GM12878 (cell line): ENCODE results near the gene YDJC. TPM values are rescaled to one million over a fixed set of nuclear protein-coding genes. Genes with fewer than 3 reads are reported as not detected.

Experiments used
- LARP7 ChIP-seq: fragments of 450-650 bp; IDR thresholded peaks from 2 replicates; pipeline ENCODE4 v1.6.1; 2017; ENCODE audit warnings: mild to moderate bottlenecking
- MYB ChIP-seq: fragments of 150-350 bp; IDR thresholded peaks from 2 replicates; pipeline ENCODE4 v1.6.1; 2014; ENCODE audit warnings: mild to moderate bottlenecking, low read depth, low read length, borderline replicate concordance
- SPI1 ChIP-seq: IDR thresholded peaks from 2 replicates; pipeline ENCODE4 v1.6.1; 2011; ENCODE audit warnings: low read depth, mild to moderate bottlenecking, low read length, moderate library complexity, borderline replicate concordance; ENCODE audit not compliant: insufficient read depth
- SREBF1 ChIP-seq: IDR thresholded peaks from 2 replicates; pipeline ENCODE4 v1.6.1; 2012; ENCODE audit warnings: mild to moderate bottlenecking, low read length
- TAF1 ChIP-seq: IDR thresholded peaks from 2 replicates; pipeline ENCODE4 v1.6.1; 2011; ENCODE audit warnings: mild to moderate bottlenecking, low read depth, low read length, borderline replicate concordance
- ZBTB4 ChIP-seq: fragments of 450-650 bp; formaldehyde crosslinking; IDR thresholded peaks from 2 replicates; pipeline ENCODE4 v1.4.0; 2022; ENCODE audit warnings: mild to moderate bottlenecking, moderate library complexity
- polyA plus RNA-seq, 11 experiments: library from polyadenylated mRNA; depleted of rRNA in 4 of 11; unstranded in 6 of 11; stranded (reverse) in 5 of 11; fragments of >200 nt; fragmentation: Nextera tagmentation in 4 of 11; fragmentation: Illumina TruSeq in 1 of 11; extraction: Ambion mirVana in 4 of 11; extraction: Trizol in 1 of 11; gene quantifications; 1 replicate in 1 of 11; 2 replicates in 10 of 11; pipeline versions ENCODE4 v1.2.1 to v1.2.3, GENCODE V29; 2011 to 2016; ENCODE audit warnings: inconsistent platforms in 2 of 11, missing spikeins in 2 of 11, low read depth in 1 of 11
- total RNA-seq, 4 experiments: library from RNA; depleted of rRNA in 3 of 4; stranded (reverse); fragments of >200 nt in 3 of 4; fragmentation: Illumina TruSeq in 1 of 4; extraction: Trizol in 1 of 4; gene quantifications; 2 replicates each; pipeline versions ENCODE4 v1.2.1 to v1.2.3, GENCODE V29; 2013 to 2021
- TF ChIP-seq, protein P1 (sequence below): IDR thresholded peaks from 2 replicates; pipeline ENCODE4 v1.6.1; 2012; ENCODE audit warnings: low read depth, low read length, improper control_type of control experiment
- TF ChIP-seq, protein P2 (sequence below): IDR thresholded peaks from 2 replicates; pipeline ENCODE4 v1.6.1; 2011; ENCODE audit warnings: borderline replicate concordance, low read depth, mild to moderate bottlenecking, moderate library complexity, mixed read lengths, low read length; ENCODE audit not compliant: insufficient read depth; ENCODE audit errors: extremely low read length

YDJC gene
- total and polyA plus RNA-seq, 10 of the 15 experiments (the other 5 are each of a cell fraction or from before 2014, with no cell fraction given), result 1.00 to 77.6 (median 38.4) TPM

DNA sequence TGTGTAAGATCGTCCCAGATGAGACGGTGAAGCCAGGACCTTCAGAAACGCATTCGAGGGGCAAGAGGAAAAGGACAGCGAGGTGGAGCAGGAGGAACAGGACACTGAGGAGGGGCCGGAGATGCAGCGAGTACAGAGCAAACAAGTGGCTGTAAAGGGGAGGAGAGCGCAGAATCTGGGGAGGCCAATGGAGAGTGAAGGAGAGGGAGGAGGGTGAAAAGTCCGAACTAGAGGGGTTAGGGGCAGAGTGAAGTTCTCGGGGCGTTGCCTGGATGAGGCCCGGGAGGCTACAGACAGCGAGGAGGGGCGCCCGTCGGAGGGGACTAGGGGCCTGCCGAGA is 27.2 kb upstream of the YDJC start (continued):
- TF ChIP-seq SPI1 (no peak), MYB (no peak), TAF1 (no peak), ZBTB4 (CRISPR knock-in tag) (no peak), LARP7 (no peak), SREBF1 (no peak)
- TF ChIP-seq, protein P1, sequence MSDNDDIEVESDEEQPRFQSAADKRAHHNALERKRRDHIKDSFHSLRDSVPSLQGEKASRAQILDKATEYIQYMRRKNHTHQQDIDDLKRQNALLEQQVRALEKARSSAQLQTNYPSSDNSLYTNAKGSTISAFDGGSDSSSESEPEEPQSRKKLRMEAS, result no peak
- TF ChIP-seq, protein P2, sequence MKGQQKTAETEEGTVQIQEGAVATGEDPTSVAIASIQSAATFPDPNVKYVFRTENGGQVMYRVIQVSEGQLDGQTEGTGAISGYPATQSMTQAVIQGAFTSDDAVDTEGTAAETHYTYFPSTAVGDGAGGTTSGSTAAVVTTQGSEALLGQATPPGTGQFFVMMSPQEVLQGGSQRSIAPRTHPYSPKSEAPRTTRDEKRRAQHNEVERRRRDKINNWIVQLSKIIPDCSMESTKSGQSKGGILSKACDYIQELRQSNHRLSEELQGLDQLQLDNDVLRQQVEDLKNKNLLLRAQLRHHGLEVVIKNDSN, result no peak
